ENCODE measurements around the gene IL37. TPM values are rescaled to one million over a fixed set of nuclear protein-coding genes. Genes with fewer than 3 reads are reported as not detected.

Gene IL37
- total RNA-seq, 1 donor from 2014 or later, result not detected

GRCh38 chr2:112886291-112886690 is 24.7 kb upstream of the IL37 start:
- no peak overlapping the region for H3K27ac Mint-ChIP-seq (ENCODE audit: unreplicated experiment)
- H3K4me3 Mint-ChIP-seq (ENCODE audit: unreplicated experiment), result no peak overlapping the region
- peaks cover 2% of the 10 kb centered on the region for H3K9me3 Mint-ChIP-seq (ENCODE audit: unreplicated experiment)
- Histone ChIP-seq H4K20me1 (ENCODE audit: insufficient read depth, low read length) (no peaks in the 10 kb centered on the region), H3K79me2 (ENCODE audit: insufficient read depth, low read length) (no peaks in the 10 kb centered on the region), H3K9ac (ENCODE audit: low read length) (no peak overlapping the region), H3K27ac (ENCODE audit: low read depth, low read length) (no peak overlapping the region), H3K4me1 (ENCODE audit: insufficient read depth, low read length) (peaks cover 6% of the 10 kb centered on the region), H3K9me3 (ENCODE audit: insufficient read depth, low read depth, low read length) (no peaks in the 10 kb centered on the region), H3K36me3 (ENCODE audit: insufficient read depth, low read length) (no peaks in the 10 kb centered on the region), H3K27me3 (ENCODE audit: insufficient read depth, low read length) (no peaks in the 10 kb centered on the region), H3K4me3 (ENCODE audit: insufficient read depth, low read depth, low read length) (no peak overlapping the region), H3K4me2 (ENCODE audit: low read length) (no peak overlapping the region), H2AFZ (ENCODE audit: low read depth, low read length) (no peak overlapping the region)
- DNase-seq (ENCODE audit: low read depth), result no peak
- peaks cover 16% of the 10 kb centered on the region for H3K27me3 Mint-ChIP-seq (ENCODE audit: low read depth, unreplicated experiment)
- no peak for FAIRE-seq
- H3K36me3 Mint-ChIP-seq (ENCODE audit: low read depth, unreplicated experiment), result peaks cover 1% of the 10 kb centered on the region
- peaks cover 1% of the 10 kb centered on the region for H3K4me1 Mint-ChIP-seq (ENCODE audit: low read depth, unreplicated experiment)
- TF ChIP-seq, protein P1, sequence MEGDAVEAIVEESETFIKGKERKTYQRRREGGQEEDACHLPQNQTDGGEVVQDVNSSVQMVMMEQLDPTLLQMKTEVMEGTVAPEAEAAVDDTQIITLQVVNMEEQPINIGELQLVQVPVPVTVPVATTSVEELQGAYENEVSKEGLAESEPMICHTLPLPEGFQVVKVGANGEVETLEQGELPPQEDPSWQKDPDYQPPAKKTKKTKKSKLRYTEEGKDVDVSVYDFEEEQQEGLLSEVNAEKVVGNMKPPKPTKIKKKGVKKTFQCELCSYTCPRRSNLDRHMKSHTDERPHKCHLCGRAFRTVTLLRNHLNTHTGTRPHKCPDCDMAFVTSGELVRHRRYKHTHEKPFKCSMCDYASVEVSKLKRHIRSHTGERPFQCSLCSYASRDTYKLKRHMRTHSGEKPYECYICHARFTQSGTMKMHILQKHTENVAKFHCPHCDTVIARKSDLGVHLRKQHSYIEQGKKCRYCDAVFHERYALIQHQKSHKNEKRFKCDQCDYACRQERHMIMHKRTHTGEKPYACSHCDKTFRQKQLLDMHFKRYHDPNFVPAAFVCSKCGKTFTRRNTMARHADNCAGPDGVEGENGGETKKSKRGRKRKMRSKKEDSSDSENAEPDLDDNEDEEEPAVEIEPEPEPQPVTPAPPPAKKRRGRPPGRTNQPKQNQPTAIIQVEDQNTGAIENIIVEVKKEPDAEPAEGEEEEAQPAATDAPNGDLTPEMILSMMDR (IDR thresholded peaks at IDR 0.05; ENCODE audit: insufficient read depth, low read depth, low read length), result no peak
- no peak for TF ChIP-seq EZH2 (IDR thresholded peaks at IDR 0.05; ENCODE audit: insufficient read depth, low read length)

GRCh38 chr2:112887964-112888749 is 22.8 kb upstream of the IL37 start:
- H3K27me3 Mint-ChIP-seq (ENCODE audit: low read depth, unreplicated experiment), result peaks cover 16% of the 10 kb centered on the region
- no peak overlapping the region for H3K4me2 ChIP-seq (ENCODE audit: low read length)
- H3K36me3 Mint-ChIP-seq (ENCODE audit: low read depth, unreplicated experiment), result peaks cover 1% of the 10 kb centered on the region
- H2AFZ ChIP-seq (ENCODE audit: low read depth, low read length), result no peak overlapping the region
- H3K27ac Mint-ChIP-seq (ENCODE audit: unreplicated experiment), result no peak overlapping the region
- H3K36me3 ChIP-seq (ENCODE audit: insufficient read depth, low read length), result no peaks in the 10 kb centered on the region
- no peaks in the 10 kb centered on the region for H3K4me1 Mint-ChIP-seq (ENCODE audit: low read depth, unreplicated experiment)
- no peak overlapping the region for H3K4me3 Mint-ChIP-seq (ENCODE audit: unreplicated experiment)
- no peak overlapping the region for H3K4me3 ChIP-seq (ENCODE audit: insufficient read depth, low read depth, low read length)
- no peak overlapping the region for H3K27ac ChIP-seq (ENCODE audit: low read depth, low read length)
- TF ChIP-seq, protein P1 (IDR thresholded peaks at IDR 0.05; ENCODE audit: insufficient read depth, low read depth, low read length), result no peak
- no peak for TF ChIP-seq EZH2 (IDR thresholded peaks at IDR 0.05; ENCODE audit: insufficient read depth, low read length)
- H3K79me2 ChIP-seq (ENCODE audit: insufficient read depth, low read length), result no peaks in the 10 kb centered on the region
- DNase-seq (ENCODE audit: low read depth) (no peak), FAIRE-seq (no peak)
- H3K9ac ChIP-seq (ENCODE audit: low read length), result no peak overlapping the region
- peaks cover 2% of the 10 kb centered on the region for H3K9me3 Mint-ChIP-seq (ENCODE audit: unreplicated experiment)
- no peaks in the 10 kb centered on the region for H4K20me1 ChIP-seq (ENCODE audit: insufficient read depth, low read length)
- H3K9me3 ChIP-seq (ENCODE audit: insufficient read depth, low read depth, low read length), result no peaks in the 10 kb centered on the region
- no peaks in the 10 kb centered on the region for H3K4me1 ChIP-seq (ENCODE audit: insufficient read depth, low read length)
- no peaks in the 10 kb centered on the region for H3K27me3 ChIP-seq (ENCODE audit: insufficient read depth, low read length)

DNA sequence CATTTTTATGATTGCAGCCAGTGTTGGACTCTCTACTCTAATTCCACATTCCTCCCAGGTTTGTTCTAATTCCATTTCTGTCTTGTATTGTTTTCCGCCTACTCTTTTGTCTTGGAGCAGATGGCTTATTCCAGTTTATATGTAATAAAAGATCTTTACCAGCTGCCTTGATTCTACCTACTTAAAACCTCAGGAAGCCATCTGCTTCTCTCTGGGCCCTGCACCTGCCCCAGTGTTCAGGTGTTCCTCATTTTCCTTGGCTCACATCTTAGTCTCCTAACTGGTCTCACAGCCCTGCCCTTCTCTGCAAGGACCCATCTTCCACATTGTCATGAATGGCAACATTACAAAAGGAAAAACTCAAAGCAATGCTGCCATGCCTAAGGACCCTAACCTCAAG is 21.0 kb upstream of the IL37 start:
- no peak overlapping the region for H3K4me2 ChIP-seq (ENCODE audit: low read length)
- no peaks in the 10 kb centered on the region for H3K36me3 ChIP-seq (ENCODE audit: insufficient read depth, low read length)
- TF ChIP-seq, protein P1 (IDR thresholded peaks at IDR 0.05; ENCODE audit: insufficient read depth, low read depth, low read length), result no peak
- TF ChIP-seq EZH2 (IDR thresholded peaks at IDR 0.05; ENCODE audit: insufficient read depth, low read length), result no peak
- H3K4me1 ChIP-seq (ENCODE audit: insufficient read depth, low read length), result no peaks in the 10 kb centered on the region
- no peak overlapping the region for H3K9ac ChIP-seq (ENCODE audit: low read length)
- Mint-ChIP-seq H3K9me3 (ENCODE audit: unreplicated experiment) (peaks cover 2% of the 10 kb centered on the region), H3K36me3 (ENCODE audit: low read depth, unreplicated experiment) (peaks cover 1% of the 10 kb centered on the region), H3K27me3 (ENCODE audit: low read depth, unreplicated experiment) (peaks cover 15% of the 10 kb centered on the region), H3K4me1 (ENCODE audit: low read depth, unreplicated experiment) (no peaks in the 10 kb centered on the region), H3K4me3 (ENCODE audit: unreplicated experiment) (no peak overlapping the region), H3K27ac (ENCODE audit: unreplicated experiment) (no peak overlapping the region)
- DNase-seq (ENCODE audit: low read depth), result no peak
- H3K27ac ChIP-seq (ENCODE audit: low read depth, low read length), result no peak overlapping the region
- H3K79me2 ChIP-seq (ENCODE audit: insufficient read depth, low read length), result no peaks in the 10 kb centered on the region
- FAIRE-seq, result no peak
- no peaks in the 10 kb centered on the region for H4K20me1 ChIP-seq (ENCODE audit: insufficient read depth, low read length)
- no peaks in the 10 kb centered on the region for H3K9me3 ChIP-seq (ENCODE audit: insufficient read depth, low read depth, low read length)
- no peaks in the 10 kb centered on the region for H3K27me3 ChIP-seq (ENCODE audit: insufficient read depth, low read length)
- H3K4me3 ChIP-seq (ENCODE audit: insufficient read depth, low read depth, low read length), result no peak overlapping the region
- no peak overlapping the region for H2AFZ ChIP-seq (ENCODE audit: low read depth, low read length)
